Neural cell (in vitro differentiated cells): ENCODE results near the gene GTF2IRD1. TPM values are rescaled to one million over a fixed set of nuclear protein-coding genes. Genes with fewer than 3 reads are reported as not detected.

Source experiments
- H2AFZ ChIP-seq: fragments of 200-600, 300-800 bp; sonication (generic), shearing (Covaris generic); 2 replicates; pipeline ENCODE4 v1.6.0; 2014; ENCODE audit warnings: low read depth, mild to moderate bottlenecking, antibody characterized with exemption, low read length, moderate library complexity
- H3F3A ChIP-seq: fragments of 200-600 bp; shearing (Covaris generic); 2 replicates; pipeline ENCODE4 v1.6.1; 2016; ENCODE audit warnings: mild to moderate bottlenecking, moderate library complexity, mixed read lengths, antibody characterized with exemption, low read length; ENCODE audit not compliant: insufficient read depth, poor library complexity, severe bottlenecking
- H3K27ac ChIP-seq: fragments of 200-600, 300-800 bp; sonication (generic), shearing (Covaris generic); 2 replicates; pipeline ENCODE4 v1.5.1; 2014; ENCODE audit warnings: mild to moderate bottlenecking, low read length, moderate library complexity
- H3K27me3 ChIP-seq: fragments of 300-800, 200-600 bp; sonication (generic), shearing (Covaris generic); 2 replicates; pipeline ENCODE4 v1.6.0; 2014; ENCODE audit warnings: mild to moderate bottlenecking, low read depth, low read length, moderate library complexity; ENCODE audit not compliant: insufficient read depth
- H3K36me3 ChIP-seq: fragments of 300-800, 200-600 bp; sonication (generic), shearing (Covaris generic); 2 replicates; pipeline ENCODE4 v1.5.1; 2014; ENCODE audit warnings: mild to moderate bottlenecking, antibody characterized with exemption, low read length, moderate library complexity; ENCODE audit not compliant: insufficient read depth
- H3K4me2 ChIP-seq: fragments of 300-800, 200-600 bp; sonication (generic), shearing (Covaris generic); 2 replicates; pipeline ENCODE4 v1.6.0; 2014; ENCODE audit warnings: mild to moderate bottlenecking, low read length
- H3K4me3 ChIP-seq: fragments of 300-800, 200-600 bp; sonication (generic), shearing (Covaris generic); 2 replicates; pipeline ENCODE4 v1.5.1; 2014; ENCODE audit warnings: mild to moderate bottlenecking, low read length, moderate library complexity
- H3K79me2 ChIP-seq: fragments of 200-600 bp; shearing (Covaris generic); replicated peaks from 2 replicates; pipeline ENCODE4 v1.6.0; 2014; ENCODE audit warnings: mild to moderate bottlenecking, low read length, moderate library complexity; ENCODE audit not compliant: insufficient read depth
- H3K9ac ChIP-seq: fragments of 300-800, 200-600 bp; sonication (generic), shearing (Covaris generic); 2 replicates; pipeline ENCODE4 v1.6.1; 2016; ENCODE audit warnings: mild to moderate bottlenecking, low read length, mixed read lengths
- H3K9me2 ChIP-seq: fragments of 200-600 bp; shearing (Covaris generic); 2 replicates; pipeline ENCODE4 v1.6.1; 2016; ENCODE audit warnings: mild to moderate bottlenecking, low read length, mixed read lengths; ENCODE audit not compliant: insufficient read depth
- H3K9me3 ChIP-seq: fragments of 200-600, 300-800 bp; sonication (generic), shearing (Covaris generic); 2 replicates; pipeline ENCODE4 v1.6.1; 2016; ENCODE audit warnings: mild to moderate bottlenecking, mixed run types, low read length, moderate library complexity, mixed read lengths
- H4K20me1 ChIP-seq: fragments of 200-600 bp; shearing (Covaris generic); 2 replicates; pipeline ENCODE4 v1.6.1; 2016; ENCODE audit warnings: mild to moderate bottlenecking, mixed run types; ENCODE audit not compliant: insufficient read depth
- EP300 ChIP-seq: fragments of 450-650 bp; conservative IDR thresholded peaks from 2 replicates; pipeline ENCODE4 v1.6.1; 2014; ENCODE audit warnings: antibody characterized with exemption, mild to moderate bottlenecking, moderate library complexity; ENCODE audit not compliant: poor library complexity, severe bottlenecking
- EZH2 ChIP-seq: fragments of 200-600, 300-800 bp; shearing (Covaris generic), sonication (generic); IDR thresholded peaks from 2 replicates; pipeline ENCODE4 v1.6.1; 2014; ENCODE audit warnings: antibody characterized with exemption, low read length, borderline replicate concordance, mild to moderate bottlenecking; ENCODE audit not compliant: insufficient read depth, poor library complexity, severe bottlenecking
- MXI1 ChIP-seq: fragments of 450-650 bp; conservative IDR thresholded peaks from 2 replicates; pipeline ENCODE4 v1.6.1; 2014; ENCODE audit warnings: antibody characterized with exemption, mild to moderate bottlenecking; ENCODE audit not compliant: poor library complexity, severe bottlenecking
- POLR2AphosphoS5 ChIP-seq: IDR thresholded peaks from 2 replicates; pipeline ENCODE4 v1.6.1; 2012
- RAD21 ChIP-seq: fragments of 450-650 bp; conservative IDR thresholded peaks from 2 replicates; pipeline ENCODE4 v1.6.1; 2014; ENCODE audit warnings: antibody characterized with exemption, mild to moderate bottlenecking, moderate library complexity
- SMC3 ChIP-seq: fragments of 450-650 bp; conservative IDR thresholded peaks from 2 replicates; pipeline ENCODE4 v1.6.1; 2014; ENCODE audit warnings: antibody characterized with exemption, mild to moderate bottlenecking, moderate library complexity; ENCODE audit not compliant: poor library complexity
- TAF1 ChIP-seq: IDR thresholded peaks from 2 replicates; pipeline ENCODE4 v1.6.1; 2012; ENCODE audit warnings: low read depth
- polyA plus RNA-seq: library from polyadenylated mRNA; depleted of rRNA; stranded (reverse); fragments of >200 nt; gene quantifications from 2 replicates; pipeline ENCODE4 v1.2.3, GENCODE V29; 2014
- TF ChIP-seq, protein P1 (sequence below): IDR thresholded peaks from 2 replicates; pipeline ENCODE4 v1.6.1; 2012; ENCODE audit warnings: borderline replicate concordance
- TF ChIP-seq, protein P2 (sequence below): fragments of 450-650 bp; IDR thresholded peaks from 2 replicates; pipeline ENCODE4 v1.5.1; 2014; ENCODE audit warnings: antibody characterized with exemption, mild to moderate bottlenecking, moderate library complexity; ENCODE audit not compliant: poor library complexity, severe bottlenecking

GTF2IRD1 gene
- polyA plus RNA-seq, 1 donor from 2014 or later: 31.9 TPM

- TF ChIP-seq EZH2 (no peak), TAF1 (no peak), EP300 (no peak), POLR2AphosphoS5 (no peak), RAD21 (no peak)
- TF ChIP-seq, protein P1, sequence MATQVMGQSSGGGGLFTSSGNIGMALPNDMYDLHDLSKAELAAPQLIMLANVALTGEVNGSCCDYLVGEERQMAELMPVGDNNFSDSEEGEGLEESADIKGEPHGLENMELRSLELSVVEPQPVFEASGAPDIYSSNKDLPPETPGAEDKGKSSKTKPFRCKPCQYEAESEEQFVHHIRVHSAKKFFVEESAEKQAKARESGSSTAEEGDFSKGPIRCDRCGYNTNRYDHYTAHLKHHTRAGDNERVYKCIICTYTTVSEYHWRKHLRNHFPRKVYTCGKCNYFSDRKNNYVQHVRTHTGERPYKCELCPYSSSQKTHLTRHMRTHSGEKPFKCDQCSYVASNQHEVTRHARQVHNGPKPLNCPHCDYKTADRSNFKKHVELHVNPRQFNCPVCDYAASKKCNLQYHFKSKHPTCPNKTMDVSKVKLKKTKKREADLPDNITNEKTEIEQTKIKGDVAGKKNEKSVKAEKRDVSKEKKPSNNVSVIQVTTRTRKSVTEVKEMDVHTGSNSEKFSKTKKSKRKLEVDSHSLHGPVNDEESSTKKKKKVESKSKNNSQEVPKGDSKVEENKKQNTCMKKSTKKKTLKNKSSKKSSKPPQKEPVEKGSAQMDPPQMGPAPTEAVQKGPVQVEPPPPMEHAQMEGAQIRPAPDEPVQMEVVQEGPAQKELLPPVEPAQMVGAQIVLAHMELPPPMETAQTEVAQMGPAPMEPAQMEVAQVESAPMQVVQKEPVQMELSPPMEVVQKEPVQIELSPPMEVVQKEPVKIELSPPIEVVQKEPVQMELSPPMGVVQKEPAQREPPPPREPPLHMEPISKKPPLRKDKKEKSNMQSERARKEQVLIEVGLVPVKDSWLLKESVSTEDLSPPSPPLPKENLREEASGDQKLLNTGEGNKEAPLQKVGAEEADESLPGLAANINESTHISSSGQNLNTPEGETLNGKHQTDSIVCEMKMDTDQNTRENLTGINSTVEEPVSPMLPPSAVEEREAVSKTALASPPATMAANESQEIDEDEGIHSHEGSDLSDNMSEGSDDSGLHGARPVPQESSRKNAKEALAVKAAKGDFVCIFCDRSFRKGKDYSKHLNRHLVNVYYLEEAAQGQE: no peak
- TF ChIP-seq, protein P2, sequence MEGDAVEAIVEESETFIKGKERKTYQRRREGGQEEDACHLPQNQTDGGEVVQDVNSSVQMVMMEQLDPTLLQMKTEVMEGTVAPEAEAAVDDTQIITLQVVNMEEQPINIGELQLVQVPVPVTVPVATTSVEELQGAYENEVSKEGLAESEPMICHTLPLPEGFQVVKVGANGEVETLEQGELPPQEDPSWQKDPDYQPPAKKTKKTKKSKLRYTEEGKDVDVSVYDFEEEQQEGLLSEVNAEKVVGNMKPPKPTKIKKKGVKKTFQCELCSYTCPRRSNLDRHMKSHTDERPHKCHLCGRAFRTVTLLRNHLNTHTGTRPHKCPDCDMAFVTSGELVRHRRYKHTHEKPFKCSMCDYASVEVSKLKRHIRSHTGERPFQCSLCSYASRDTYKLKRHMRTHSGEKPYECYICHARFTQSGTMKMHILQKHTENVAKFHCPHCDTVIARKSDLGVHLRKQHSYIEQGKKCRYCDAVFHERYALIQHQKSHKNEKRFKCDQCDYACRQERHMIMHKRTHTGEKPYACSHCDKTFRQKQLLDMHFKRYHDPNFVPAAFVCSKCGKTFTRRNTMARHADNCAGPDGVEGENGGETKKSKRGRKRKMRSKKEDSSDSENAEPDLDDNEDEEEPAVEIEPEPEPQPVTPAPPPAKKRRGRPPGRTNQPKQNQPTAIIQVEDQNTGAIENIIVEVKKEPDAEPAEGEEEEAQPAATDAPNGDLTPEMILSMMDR: no peak
- H3K4me2 ChIP-seq: no peak overlapping the region
- no peaks in the 10 kb centered on the region for H3K79me2 ChIP-seq
- no peak overlapping the region for H2AFZ ChIP-seq
- H3K9me3 ChIP-seq: no peaks in the 10 kb centered on the region
- H3K36me3 ChIP-seq: no peaks in the 10 kb centered on the region
- no peak overlapping the region for H3K9ac ChIP-seq
- no peaks in the 10 kb centered on the region for H3K27me3 ChIP-seq
- H3K4me3 ChIP-seq: no peak overlapping the region
- no peaks in the 10 kb centered on the region for H4K20me1 ChIP-seq
- H3K27ac ChIP-seq: no peak overlapping the region
- H3F3A ChIP-seq: no peaks in the 10 kb centered on the region
- H3K9me2 ChIP-seq: no peaks in the 10 kb centered on the region
Observed at GRCh38 chr7:74424291-74424880, 29.3 kb upstream of the GTF2IRD1 start.

GRCh38 chr7:74428023-74428422 is 25.7 kb upstream of the GTF2IRD1 start:
- H3K36me3 ChIP-seq: no peaks in the 10 kb centered on the region
- H3K79me2 ChIP-seq: no peaks in the 10 kb centered on the region
- no peaks in the 10 kb centered on the region for H4K20me1 ChIP-seq
- no peaks in the 10 kb centered on the region for H3F3A ChIP-seq
- no peak overlapping the region for H3K4me2 ChIP-seq
- H2AFZ ChIP-seq: no peak overlapping the region
- no peaks in the 10 kb centered on the region for H3K9me3 ChIP-seq
- H3K4me3 ChIP-seq: no peak overlapping the region
- H3K27me3 ChIP-seq: no peaks in the 10 kb centered on the region
- no peak overlapping the region for H3K9ac ChIP-seq
- TF ChIP-seq, protein P1: no peak
- TF ChIP-seq, protein P2: no peak
- TF ChIP-seq EZH2: no peak
- no peak for TF ChIP-seq EP300
- no peak for TF ChIP-seq MXI1
- no peak for TF ChIP-seq TAF1
- no peak for TF ChIP-seq SMC3
- TF ChIP-seq RAD21: no peak
- no peak for TF ChIP-seq POLR2AphosphoS5
- no peak overlapping the region for H3K27ac ChIP-seq
- no peaks in the 10 kb centered on the region for H3K9me2 ChIP-seq
